Transverse colon (tissue), 4 donors: ENCODE data around the gene OSBP.

ENCODE experiments used
- EP300 ChIP-seq: sonication (generic); formaldehyde crosslinking; IDR thresholded peaks from one replicate; pipeline ENCODE4 v1.6.1; 2017; ENCODE audit warnings: antibody characterized with exemption, low read depth
- POLR2A ChIP-seq: fragments of 450-650 bp; IDR thresholded peaks from one replicate; pipeline ENCODE4 v1.6.1; 2016; ENCODE audit warnings: antibody characterized with exemption, mild to moderate bottlenecking, moderate library complexity
- POLR2AphosphoS5 ChIP-seq, 3 donors: sonication (generic); formaldehyde crosslinking; IDR thresholded peaks; one replicate each; pipeline ENCODE4 v1.6.1; 2016; ENCODE audit warnings: antibody characterized with exemption in 3 of 3
- TF ChIP-seq, protein P1 (sequence below), 5 experiments: fragments of 200-600 bp in 3 of 5; fragments of 450-650 bp in 2 of 5; sonication (generic) in 3 of 5; IDR thresholded peaks; 1 replicate in 2 of 5; 2 replicates in 3 of 5; pipeline ENCODE4 v1.5.1; 2016 to 2017; ENCODE audit warnings: antibody characterized with exemption in 5 of 5, inconsistent platforms in 3 of 5, mild to moderate bottlenecking in 2 of 5, moderate library complexity in 1 of 5

DNA sequence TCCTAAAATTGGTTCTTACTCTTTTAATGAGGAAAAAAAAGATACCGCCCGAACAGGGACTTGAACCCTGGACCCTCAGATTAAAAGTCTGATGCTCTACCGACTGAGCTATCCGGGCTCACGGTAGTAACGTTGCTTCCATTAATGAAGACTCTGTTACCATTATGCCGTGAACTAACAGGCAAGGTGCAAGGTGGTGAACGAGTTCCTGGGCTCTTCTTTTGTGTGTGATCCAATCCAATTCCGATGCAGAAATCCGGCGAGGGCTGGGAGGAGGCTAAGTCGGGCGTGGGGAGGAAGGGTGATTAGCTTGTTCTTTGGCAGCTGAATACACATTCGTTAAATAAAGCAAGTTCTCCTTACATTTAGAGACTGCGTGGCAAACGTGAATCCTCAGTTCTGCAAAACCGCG, 55.3 kb downstream of the OSBP start:
- TF ChIP-seq, protein P1, sequence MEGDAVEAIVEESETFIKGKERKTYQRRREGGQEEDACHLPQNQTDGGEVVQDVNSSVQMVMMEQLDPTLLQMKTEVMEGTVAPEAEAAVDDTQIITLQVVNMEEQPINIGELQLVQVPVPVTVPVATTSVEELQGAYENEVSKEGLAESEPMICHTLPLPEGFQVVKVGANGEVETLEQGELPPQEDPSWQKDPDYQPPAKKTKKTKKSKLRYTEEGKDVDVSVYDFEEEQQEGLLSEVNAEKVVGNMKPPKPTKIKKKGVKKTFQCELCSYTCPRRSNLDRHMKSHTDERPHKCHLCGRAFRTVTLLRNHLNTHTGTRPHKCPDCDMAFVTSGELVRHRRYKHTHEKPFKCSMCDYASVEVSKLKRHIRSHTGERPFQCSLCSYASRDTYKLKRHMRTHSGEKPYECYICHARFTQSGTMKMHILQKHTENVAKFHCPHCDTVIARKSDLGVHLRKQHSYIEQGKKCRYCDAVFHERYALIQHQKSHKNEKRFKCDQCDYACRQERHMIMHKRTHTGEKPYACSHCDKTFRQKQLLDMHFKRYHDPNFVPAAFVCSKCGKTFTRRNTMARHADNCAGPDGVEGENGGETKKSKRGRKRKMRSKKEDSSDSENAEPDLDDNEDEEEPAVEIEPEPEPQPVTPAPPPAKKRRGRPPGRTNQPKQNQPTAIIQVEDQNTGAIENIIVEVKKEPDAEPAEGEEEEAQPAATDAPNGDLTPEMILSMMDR (IDR thresholded peaks at IDR 0.05) = no peak
- TF ChIP-seq POLR2A (no peak), EP300 (no peak), POLR2AphosphoS5 (IDR thresholded peaks at IDR 0.05) (peak in 1 of 3 donors; percentile 1)
